ENCODE results near the gene UROC1. TPM values are rescaled to one million over a fixed set of nuclear protein-coding genes. Genes with fewer than 3 reads are reported as not detected.

The UROC1 gene
- total RNA-seq, 1 experiment from 2014 or later = not detected

DNA sequence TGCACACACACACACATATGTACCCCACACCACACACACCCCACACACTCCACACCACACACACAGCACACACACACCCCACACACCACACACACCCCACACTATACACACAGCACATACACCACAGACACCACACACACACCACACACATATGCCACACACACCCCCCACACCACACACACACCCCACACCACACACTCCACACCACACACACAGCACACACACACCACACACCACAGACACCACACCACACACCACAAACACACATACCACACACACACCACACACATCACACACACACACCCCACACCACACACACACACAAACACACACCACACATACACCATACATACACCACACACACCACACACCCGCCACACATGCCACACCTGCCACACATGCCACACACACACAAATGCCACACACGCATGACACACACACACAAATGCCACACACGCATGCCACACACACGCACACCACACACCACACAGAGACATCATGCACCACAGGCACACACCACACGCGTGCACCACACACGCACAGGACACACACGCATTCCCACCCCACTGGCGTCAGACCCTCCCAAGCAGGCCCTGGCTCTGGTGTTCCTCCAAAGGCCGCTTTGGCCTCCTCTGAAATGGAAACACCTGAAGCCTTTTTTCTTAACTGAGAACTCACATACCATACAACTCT, 22.1 kb upstream of the UROC1 start:
- H2BK20ac ChIP-seq (ENCODE audit: low read depth, low read length, poor library complexity, severe bottlenecking) = no peak overlapping the region
- H3K27me3 ChIP-seq (ENCODE audit: insufficient read depth, low read length) = no peaks in the 10 kb centered on the region
- no peak for TF ChIP-seq CTCF (conservative IDR thresholded peaks at IDR 0.05)
- H3K56ac ChIP-seq (ENCODE audit: insufficient read length, low read depth, low read length) = peak overlapping the region; percentile 55
- H3K9ac ChIP-seq (ENCODE audit: extremely low read depth, insufficient read length, low read length) = no peak overlapping the region
- no peaks in the 10 kb centered on the region for H3K4me1 ChIP-seq (ENCODE audit: insufficient read depth, low read length)
- DNase-seq = peak; percentile 19
- H3K23ac ChIP-seq (ENCODE audit: insufficient read length, low read depth, low read length) = no peak overlapping the region
- peak overlapping the region; percentile 9 for H2BK5ac ChIP-seq (ENCODE audit: insufficient read length, low read length)
- H3K9me3 Mint-ChIP-seq = no peaks in the 10 kb centered on the region
- H3K23me2 ChIP-seq (ENCODE audit: insufficient read length, low read depth, low read length, poor library complexity, severe bottlenecking) = no peaks in the 10 kb centered on the region
- H3K4ac ChIP-seq (ENCODE audit: low read depth, low read length) = no peak overlapping the region
- H3T11ph ChIP-seq (ENCODE audit: low read length) = no peak overlapping the region
- H3K27ac ChIP-seq (ENCODE audit: insufficient read length, low read depth, low read length) = no peak overlapping the region
- peak overlapping the region; percentile 47 for H3K18ac ChIP-seq (ENCODE audit: insufficient read length, low read depth, low read length)
- H4K8ac ChIP-seq (replicated peaks; ENCODE audit: insufficient read length, low read depth, low read length) = peak overlapping the region; percentile 90
- no CpG with 5 or more reads among the region's 10 CpGs for WGBS (ENCODE audit: extremely low coverage, insufficient read length, low lambda C conversion rate)
- H2BK15ac ChIP-seq (ENCODE audit: low read depth, low read length) = no peak overlapping the region
- peaks cover 0 to 3% (median 0%) of the 10 kb centered on the region in 3 experiments; a peak in 2 of 7 replicates for H3K36me3 Mint-ChIP-seq (ENCODE audit: insufficient read depth in 1 of 3, low read depth in 3 of 3)
- no peak overlapping the region for H3K14ac ChIP-seq (ENCODE audit: insufficient read depth, low read length)
- no peaks in the 10 kb centered on the region for H3K79me1 ChIP-seq (ENCODE audit: insufficient read depth, low read depth, low read length, poor library complexity, severe bottlenecking)
- no peak overlapping the region for H3K4me2 ChIP-seq (ENCODE audit: insufficient read depth, insufficient read length, low read length)
- H2AK5ac ChIP-seq (ENCODE audit: insufficient read length, low read length) = no peak overlapping the region
- peaks cover 4% of the 10 kb centered on the region; the same call in 1 of the 2 replicates for H3K27me3 Mint-ChIP-seq (ENCODE audit: low read depth)
- H4K91ac ChIP-seq (ENCODE audit: insufficient read length, low read depth, low read length) = no peak overlapping the region
- H4K5ac ChIP-seq (ENCODE audit: insufficient read length, low read depth, low read length) = no peak overlapping the region
- H2AFZ ChIP-seq (ENCODE audit: low read length) = no peak overlapping the region
- H3K4me1 Mint-ChIP-seq = no peaks in the 10 kb centered on the region
- H3K27ac Mint-ChIP-seq = no peak overlapping the region; a peak in 2 of 7 replicates
- H3K9me3 ChIP-seq (ENCODE audit: control insufficient read depth, low read depth, low read length) = no peaks in the 10 kb centered on the region
- H4K20me1 ChIP-seq (ENCODE audit: control insufficient read depth, insufficient read depth, insufficient read length) = peaks cover 3% of the 10 kb centered on the region
- no peaks in the 10 kb centered on the region for H3K79me2 ChIP-seq (ENCODE audit: insufficient read depth, low read length)
- no peak overlapping the region; a peak in 1 of 5 replicates for H3K4me3 Mint-ChIP-seq
- no peak overlapping the region for H2BK120ac ChIP-seq (ENCODE audit: low read depth, low read length, poor library complexity, severe bottlenecking)
- H2BK12ac ChIP-seq (ENCODE audit: insufficient read length, low read depth, low read length) = no peak overlapping the region
